T-helper 22 cell (primary cell): ENCODE results near the gene KRT85.
"Not testable (repeated sequence)": the region's sequence is repeated elsewhere in the genome, so short reads cannot be mapped to it uniquely, and the experiment has no call there.

Source experiments
- DNase-seq: peaks from one replicate; pipeline ENCODE4 v3.0.0-alpha.2; 2020; ENCODE audit warnings: low read depth

Gene KRT85

GRCh38 chr12:52323416-52324152 is 43.7 kb downstream of the KRT85 start:
- no peak for DNase-seq

- DNase-seq = no peak
Measured at GRCh38 chr12:52323001-52323400, 44.3 kb downstream of the KRT85 start.

DNA sequence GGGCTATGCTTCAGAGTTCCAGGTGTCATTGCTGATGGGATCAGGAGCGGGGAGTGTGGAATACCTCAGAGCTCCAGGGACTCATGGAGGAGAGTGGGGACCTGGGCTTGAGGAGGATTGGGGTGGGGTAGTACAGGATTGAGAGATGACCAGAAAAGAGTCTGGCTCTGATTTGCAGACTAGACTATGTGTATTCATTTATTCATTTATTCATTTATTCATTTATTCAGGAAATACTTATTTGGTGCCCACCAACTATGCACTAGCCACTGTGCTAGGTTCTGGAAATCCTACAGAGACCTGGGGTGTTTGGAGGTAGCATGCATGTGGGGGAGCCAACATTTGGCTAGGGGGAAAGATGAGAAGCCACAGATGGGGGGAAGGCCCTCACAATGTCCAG is 45.2 kb downstream of the KRT85 start:
- DNase-seq = no peak

DNA sequence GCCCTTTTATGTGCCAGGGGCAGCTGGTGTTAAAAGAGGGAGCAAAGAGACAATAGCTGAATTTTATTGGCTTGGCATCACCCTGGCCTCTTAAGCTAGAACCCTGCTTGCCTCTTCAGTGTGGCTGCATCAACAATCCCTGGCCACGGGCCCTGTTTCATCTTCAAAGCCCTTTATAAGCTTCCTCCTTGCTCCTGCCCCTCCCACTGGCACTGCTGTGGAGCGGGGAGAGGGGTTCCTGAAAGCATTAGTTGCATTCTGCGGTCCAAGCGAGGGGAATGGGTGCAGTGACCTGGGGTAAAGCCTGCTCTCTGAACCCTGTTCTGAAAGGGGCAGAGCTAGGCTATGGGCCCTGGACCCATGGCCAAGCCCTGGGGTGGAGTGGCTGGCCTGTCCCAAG is 45.9 kb downstream of the KRT85 start:
- no peak for DNase-seq

DNA sequence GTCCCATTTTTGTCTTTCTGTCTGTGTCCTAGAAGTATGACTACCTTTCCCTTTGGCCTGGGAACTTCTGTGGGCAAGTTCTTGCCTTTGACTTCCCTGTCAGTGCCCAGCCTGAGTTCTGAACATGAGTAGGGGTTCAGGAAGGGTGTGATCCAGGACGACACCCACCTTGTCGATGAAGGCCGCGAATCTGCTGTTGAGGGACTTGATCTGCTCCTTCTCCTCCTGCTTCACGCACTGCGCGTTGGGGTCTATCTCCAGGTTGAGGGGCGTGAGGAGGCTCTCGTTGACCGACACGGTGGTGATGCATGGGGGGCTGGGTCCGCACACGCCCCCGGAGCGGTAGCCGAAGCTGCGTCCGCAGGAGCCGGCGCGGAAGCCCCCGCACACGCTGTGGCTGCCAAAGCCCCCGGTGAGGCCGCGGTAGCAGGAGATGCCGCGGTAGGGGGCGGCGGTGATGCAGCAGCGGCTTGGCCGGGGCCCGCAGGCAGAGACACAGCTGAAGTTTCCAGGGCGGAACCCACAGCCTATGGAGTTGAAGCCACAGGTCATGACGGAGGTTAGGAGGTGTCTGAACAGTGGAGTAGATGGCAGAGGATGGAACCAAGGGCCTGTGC is 46.4 kb downstream of the KRT85 start, which contains the start of gene KRT83:
Gene KRT83, minus strand, starts transcription at position 615 of the 617 bp plus-strand sequence. Its CDS starts 63 bp downstream, at position 552.
- DNase-seq = no peak

DNA sequence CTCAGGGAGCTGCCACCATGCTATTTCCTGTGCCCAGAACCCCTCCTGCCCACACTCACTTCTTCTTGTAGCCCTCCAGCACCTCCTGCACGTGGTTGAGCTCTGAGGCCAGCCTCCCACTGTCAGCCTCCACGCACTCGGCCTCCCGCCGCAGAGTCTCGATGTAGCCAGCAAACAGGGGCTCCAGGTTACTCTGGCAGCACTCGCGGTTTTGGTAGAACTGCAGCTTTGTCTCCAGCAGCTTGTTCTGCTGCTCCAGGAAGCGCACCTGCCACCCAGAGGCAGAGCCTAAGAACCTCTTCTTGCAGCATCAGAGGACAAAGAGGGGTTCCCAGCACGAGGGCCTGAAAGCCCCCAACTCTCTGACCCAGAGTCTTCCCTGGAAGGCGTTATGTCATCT is 48.2 kb downstream of the KRT85 start:
- DNase-seq = no peak

DNA sequence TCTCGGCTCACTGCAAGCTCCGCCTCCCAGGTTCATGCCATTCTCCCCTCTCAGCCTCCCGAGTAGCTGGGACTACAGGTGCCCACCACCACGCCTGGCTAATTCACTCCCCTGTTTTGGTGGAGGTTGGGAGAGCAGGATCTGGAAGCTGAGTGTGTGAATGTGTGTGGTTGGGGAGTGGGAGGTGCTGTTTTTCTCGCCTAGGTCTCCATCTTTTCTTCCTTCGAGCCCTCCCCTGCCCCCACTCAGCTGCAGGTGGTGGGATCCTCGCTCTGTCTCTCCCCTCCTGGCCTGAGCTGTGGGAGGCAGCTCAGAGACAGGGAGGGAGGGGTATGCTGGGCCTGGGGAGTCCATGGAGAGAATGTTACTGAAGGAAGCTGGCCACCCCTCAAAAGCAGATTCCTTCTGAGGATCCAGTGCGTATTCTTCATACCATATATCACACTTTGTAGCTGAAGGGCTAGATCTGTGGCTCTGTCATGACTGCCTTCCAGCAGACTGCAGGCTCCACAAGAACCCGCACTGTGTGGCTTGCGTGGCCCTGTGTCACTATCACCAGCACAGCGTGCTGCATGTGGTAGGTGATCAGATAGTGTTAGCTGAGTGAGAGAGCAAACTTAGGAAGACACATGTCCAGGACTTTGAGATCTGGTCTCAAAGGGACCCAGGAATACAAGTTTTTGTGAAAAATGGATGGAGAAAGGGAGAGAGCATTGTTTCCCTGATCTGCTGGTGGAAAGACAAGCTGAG is 48.9 kb downstream of the KRT85 start:
- no peak for DNase-seq

- DNase-seq = no peak
Measured at GRCh38 chr12:52317468-52318052, 49.7 kb downstream of the KRT85 start.

DNA sequence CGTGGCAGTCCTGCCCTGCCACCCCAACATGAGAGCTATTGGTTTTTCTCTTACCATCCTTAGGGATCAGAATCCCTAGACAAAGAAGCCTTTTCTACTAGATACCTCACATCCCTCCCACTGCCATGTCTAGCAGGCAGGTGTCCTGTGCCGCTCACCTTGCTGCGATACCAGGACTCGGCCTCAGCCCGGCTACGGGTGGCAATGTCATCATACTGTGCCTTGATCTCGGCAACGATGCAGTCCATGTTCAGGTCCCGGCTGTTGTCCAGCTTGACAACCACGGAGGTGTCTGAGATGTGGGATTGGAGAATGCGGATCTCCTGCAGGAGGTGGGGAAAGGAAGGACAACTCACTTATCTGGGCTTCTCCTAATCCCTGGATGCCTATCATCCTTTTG is 50.6 kb downstream of the KRT85 start:
- DNase-seq = no peak

GRCh38 chr12:52316290-52316689 is 51.0 kb downstream of the KRT85 start:
- DNase-seq = no peak

DNA sequence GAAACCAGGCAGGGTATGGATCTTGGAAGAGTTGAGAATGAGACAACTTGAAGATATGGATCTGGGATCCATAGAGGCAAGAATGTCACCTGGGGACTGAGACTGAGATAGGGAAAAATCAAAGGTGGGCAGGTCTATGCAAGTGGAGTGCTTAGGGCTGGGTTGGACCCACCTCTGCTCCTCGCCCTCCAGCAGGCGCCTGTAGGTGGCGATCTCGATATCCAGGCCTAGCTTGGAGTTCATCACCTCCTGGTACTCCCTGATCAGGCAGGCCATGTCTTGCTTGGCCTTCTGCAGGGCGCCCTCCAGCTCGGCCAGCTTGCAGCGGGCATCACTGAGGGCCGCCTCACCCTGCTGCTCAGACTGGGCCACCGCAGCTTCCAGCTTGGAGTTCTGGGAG is 51.6 kb downstream of the KRT85 start:
- not testable (repeated sequence) for DNase-seq

GRCh38 chr12:52314511-52314910 is 52.8 kb downstream of the KRT85 start:
- no peak for DNase-seq

DNA sequence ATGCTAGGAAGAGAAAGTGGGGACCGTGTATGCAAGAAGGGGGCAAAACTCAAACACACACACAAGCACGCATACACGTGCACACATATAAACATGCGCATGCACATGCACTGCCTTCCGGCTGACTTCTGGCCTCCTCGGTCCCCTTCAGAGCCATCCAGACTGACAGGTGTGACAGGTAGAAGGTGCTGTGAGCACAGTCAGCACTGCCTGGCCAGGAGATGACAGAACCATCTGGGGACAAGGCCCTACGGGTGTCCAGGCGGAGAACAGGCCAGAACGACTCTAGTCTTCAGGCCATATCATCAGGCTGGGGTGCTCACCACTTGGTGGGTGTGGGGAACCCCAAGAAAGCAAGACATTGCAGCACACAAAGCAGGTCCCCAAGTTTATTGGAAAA is 53.4 kb downstream of the KRT85 start:
- no peak for DNase-seq

- DNase-seq = no peak
Measured at GRCh38 chr12:52313461-52313860, 53.8 kb downstream of the KRT85 start.

- no peak for DNase-seq
Measured at GRCh38 chr12:52312086-52312485, 55.2 kb downstream of the KRT85 start.

DNA sequence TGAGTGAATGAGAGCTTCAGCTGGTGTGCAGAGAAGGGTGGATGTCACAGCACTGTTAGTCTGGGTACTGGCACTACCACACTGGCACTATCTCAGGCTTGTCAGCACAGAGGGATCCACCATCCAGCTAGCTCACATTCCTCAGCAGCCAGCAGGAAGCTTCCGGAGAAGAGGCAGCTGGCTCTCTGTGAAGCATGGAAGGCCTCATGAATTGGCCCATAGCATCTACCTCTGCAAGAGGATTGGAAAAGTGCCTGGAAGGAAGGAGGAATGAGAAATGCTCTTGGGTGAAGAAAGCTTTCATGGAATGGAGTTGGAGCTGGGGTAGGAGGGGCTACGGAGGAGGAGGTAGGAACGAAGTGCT is 56.0 kb downstream of the KRT85 start:
- DNase-seq = no peak

DNA sequence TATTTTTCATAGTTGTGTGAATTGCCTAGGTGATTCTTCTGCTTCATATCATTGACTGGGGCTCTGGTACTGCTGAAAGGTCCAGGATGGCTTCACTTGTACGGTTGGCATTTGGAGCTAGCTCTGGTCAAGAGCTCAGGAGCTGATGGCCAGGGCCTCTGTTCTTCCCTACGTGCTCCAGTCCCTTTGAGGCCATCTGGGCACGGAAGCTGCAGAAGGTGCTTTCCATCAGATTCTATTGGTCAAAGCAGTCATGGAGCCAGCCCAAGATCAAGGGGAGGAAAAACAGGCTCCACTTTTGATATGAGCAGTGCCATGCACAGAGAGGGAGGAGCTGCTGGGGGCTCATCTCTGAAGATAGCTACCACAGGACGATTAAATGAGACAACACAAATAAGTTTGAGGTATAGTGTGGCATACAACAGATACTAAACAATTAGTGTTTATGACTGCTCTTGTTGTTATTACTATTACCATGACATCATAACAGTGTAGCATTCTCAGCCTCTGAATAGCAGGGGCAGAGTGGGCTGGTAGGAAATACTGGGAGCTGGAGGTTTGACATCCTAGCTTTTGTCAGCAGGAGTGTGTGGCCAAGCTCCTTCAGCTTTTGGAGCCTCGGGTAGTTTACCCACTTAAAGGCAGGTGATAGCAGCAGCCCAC is 56.5 kb downstream of the KRT85 start:
- no peak for DNase-seq
